Transverse colon (tissue), 4 donors: ENCODE data around the gene PRRT4. TPM values are rescaled to one million over a fixed set of nuclear protein-coding genes. Genes with fewer than 3 reads are reported as not detected.
A peak's percentile ranks its signal among the peaks of the same experiment; 100 is the strongest.

Experiments used
- DNase-seq: peaks from one replicate; pipeline ENCODE4 v3.0.0-alpha.2; 2019
- H3K27ac ChIP-seq, 4 donors: fragments of 200-600 bp; sonication (generic); 2 replicates each; pipeline ENCODE4 v1.5.1; 2016 to 2018; ENCODE audit warnings: inconsistent platforms in 4 of 4
- H3K27me3 ChIP-seq: fragments of 200-600 bp; sonication (generic); 2 replicates; pipeline ENCODE4 v1.5.1; 2017; ENCODE audit warnings: inconsistent platforms
- H3K36me3 ChIP-seq, 4 donors: fragments of 200-600 bp; sonication (generic); 2 replicates each; pipeline ENCODE4 v1.5.1; 2017 to 2019; ENCODE audit warnings: inconsistent platforms in 4 of 4
- H3K4me1 ChIP-seq, 4 donors: fragments of 200-600 bp; sonication (generic); 2 replicates each; pipeline ENCODE4 v1.5.1; 2017 to 2020; ENCODE audit warnings: inconsistent platforms in 4 of 4
- H3K4me3 ChIP-seq, 4 donors: fragments of 200-600 bp; sonication (generic); 1 replicate in 1 of 4; 2 replicates in 3 of 4; pipeline versions ENCODE4 v1.5.1 to v1.6.1; 2017 to 2019; ENCODE audit warnings: inconsistent platforms in 4 of 4
- H3K9me3 ChIP-seq, 2 donors: fragments of 200-600 bp; sonication (generic); 2 replicates each; pipeline ENCODE4 v1.5.1; 2017 to 2019; ENCODE audit warnings: inconsistent platforms in 2 of 2
- EP300 ChIP-seq: sonication (generic); formaldehyde crosslinking; IDR thresholded peaks from one replicate; pipeline ENCODE4 v1.6.1; 2017; ENCODE audit warnings: antibody characterized with exemption, low read depth
- POLR2A ChIP-seq: fragments of 450-650 bp; IDR thresholded peaks from one replicate; pipeline ENCODE4 v1.6.1; 2016; ENCODE audit warnings: antibody characterized with exemption, mild to moderate bottlenecking, moderate library complexity
- POLR2AphosphoS5 ChIP-seq, 3 donors: sonication (generic); formaldehyde crosslinking; IDR thresholded peaks; one replicate each; pipeline ENCODE4 v1.6.1; 2016; ENCODE audit warnings: antibody characterized with exemption in 3 of 3
- WGBS, 2 donors: methylation state at CpG; one replicate each; pipeline ENCODE4 v1.1.5; 2018; ENCODE audit warnings: low coverage in 1 of 2; 5-methylcytosine and 5-hydroxymethylcytosine counted together
- in situ Hi-C, 4 donors: fragments of 200-750 bp; cut with MboI; loops; one replicate each; pipeline versions ENCODE4 v1.15.0 to v1.15.1; 2017; ENCODE audit warnings: low sequenced_read_pairs in 3 of 4, low pct_ligation_motif_present in 1 of 4, low pct_unique_long_range_greater_than_20kb in 1 of 4
- intact Hi-C: fragments of 100-400 bp; cut with DNase I; formaldehyde crosslinking; loops from one replicate; pipeline ENCODE4 v1.15.1; 2023; ENCODE audit warnings: low total_unique reads
- total RNA-seq, 4 donors: library from RNA; depleted of rRNA; stranded (reverse); fragments of >200 nt; gene quantifications; one replicate each; pipeline ENCODE4 v1.1.0, GENCODE V29; 2016
- TF ChIP-seq, protein P1 (sequence below), 5 experiments: fragments of 200-600 bp in 3 of 5; fragments of 450-650 bp in 2 of 5; sonication (generic) in 3 of 5; IDR thresholded peaks; 1 replicate in 2 of 5; 2 replicates in 3 of 5; pipeline ENCODE4 v1.5.1; 2016 to 2017; ENCODE audit warnings: antibody characterized with exemption in 5 of 5, inconsistent platforms in 3 of 5, mild to moderate bottlenecking in 2 of 5, moderate library complexity in 1 of 5

PRRT4 gene
- total RNA-seq: under 1 TPM in 2 of 4 donors, not detected in 2; 0.16 to 0.41 TPM

DNA sequence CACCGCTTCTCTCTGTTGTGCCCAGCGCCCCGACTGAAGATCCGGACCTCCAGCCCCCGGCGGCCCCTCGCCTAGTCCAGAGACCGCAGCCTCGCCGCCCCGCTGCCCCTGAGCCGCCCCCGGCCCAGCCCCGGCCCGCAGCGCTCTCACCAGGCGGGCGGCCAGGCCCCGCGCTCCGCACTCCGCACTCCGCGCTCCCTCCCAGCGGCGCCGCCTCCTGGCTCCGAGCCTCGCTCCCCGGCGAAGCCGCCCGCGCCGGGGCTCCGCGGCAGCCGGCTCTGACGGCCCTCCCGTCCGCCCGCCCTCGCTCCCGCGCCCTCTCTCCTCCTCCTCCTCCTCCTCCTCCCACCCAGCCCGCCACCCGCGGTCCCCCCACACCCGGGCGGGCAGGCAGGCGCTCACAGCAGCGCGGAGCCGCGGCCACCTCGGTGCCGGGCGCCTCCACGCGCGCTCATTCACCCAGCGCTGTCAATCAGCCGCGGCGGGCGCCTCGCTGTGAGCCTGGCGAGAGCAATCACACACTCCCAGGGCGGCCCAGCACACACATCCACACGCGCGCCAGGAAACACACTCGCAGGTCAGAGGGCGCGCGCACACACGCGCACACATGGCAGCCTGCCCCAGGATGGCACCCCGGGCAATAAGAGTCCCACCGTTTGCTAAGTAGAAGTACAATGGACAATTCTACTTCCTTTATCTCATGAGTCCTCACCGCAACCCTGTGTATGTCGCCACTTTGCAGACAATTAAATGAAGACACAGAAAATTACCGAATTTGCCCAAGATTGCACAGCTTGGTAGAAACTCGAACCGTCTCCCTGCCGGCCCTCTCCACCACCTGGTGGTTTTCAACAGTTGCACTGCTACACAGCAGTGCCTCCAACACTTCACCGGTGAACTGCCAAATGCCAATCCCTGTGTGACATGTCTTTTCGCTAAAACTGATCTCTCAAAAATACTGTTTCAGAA lies at the start of gene PRRT4:
Gene PRRT4, minus strand, starts transcription at position 280 of the 969 bp plus-strand sequence.
- H3K27me3 ChIP-seq: peaks cover 67% of the 10 kb centered on the region
- H3K27ac ChIP-seq: no peak within 1 kb of the TSS
- H3K36me3 ChIP-seq: no peaks in the 10 kb centered on the region
- TF ChIP-seq, protein P1, sequence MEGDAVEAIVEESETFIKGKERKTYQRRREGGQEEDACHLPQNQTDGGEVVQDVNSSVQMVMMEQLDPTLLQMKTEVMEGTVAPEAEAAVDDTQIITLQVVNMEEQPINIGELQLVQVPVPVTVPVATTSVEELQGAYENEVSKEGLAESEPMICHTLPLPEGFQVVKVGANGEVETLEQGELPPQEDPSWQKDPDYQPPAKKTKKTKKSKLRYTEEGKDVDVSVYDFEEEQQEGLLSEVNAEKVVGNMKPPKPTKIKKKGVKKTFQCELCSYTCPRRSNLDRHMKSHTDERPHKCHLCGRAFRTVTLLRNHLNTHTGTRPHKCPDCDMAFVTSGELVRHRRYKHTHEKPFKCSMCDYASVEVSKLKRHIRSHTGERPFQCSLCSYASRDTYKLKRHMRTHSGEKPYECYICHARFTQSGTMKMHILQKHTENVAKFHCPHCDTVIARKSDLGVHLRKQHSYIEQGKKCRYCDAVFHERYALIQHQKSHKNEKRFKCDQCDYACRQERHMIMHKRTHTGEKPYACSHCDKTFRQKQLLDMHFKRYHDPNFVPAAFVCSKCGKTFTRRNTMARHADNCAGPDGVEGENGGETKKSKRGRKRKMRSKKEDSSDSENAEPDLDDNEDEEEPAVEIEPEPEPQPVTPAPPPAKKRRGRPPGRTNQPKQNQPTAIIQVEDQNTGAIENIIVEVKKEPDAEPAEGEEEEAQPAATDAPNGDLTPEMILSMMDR (IDR thresholded peaks at IDR 0.05): no peak
- no peak for TF ChIP-seq POLR2AphosphoS5 (IDR thresholded peaks at IDR 0.05)
- TF ChIP-seq POLR2A: no peak
- TF ChIP-seq EP300: no peak
- in situ Hi-C loops: no loop called here
- DNase-seq: peak; percentile 27
- peak within 1 kb of the TSS; percentile 37 to 61 (median 46) for H3K4me3 ChIP-seq
- intact Hi-C loops: no loop called here
- H3K4me1 ChIP-seq: peaks cover 0 to 17% (median 14%) of the 10 kb centered on the region in 4 donors
- H3K9me3 ChIP-seq: no peaks in the 10 kb centered on the region
- WGBS, 2 donors: 7% methylated on average over 24 of the region's 88 CpGs; no CpG with 5 or more reads in 1 of the 2 donors

DNA sequence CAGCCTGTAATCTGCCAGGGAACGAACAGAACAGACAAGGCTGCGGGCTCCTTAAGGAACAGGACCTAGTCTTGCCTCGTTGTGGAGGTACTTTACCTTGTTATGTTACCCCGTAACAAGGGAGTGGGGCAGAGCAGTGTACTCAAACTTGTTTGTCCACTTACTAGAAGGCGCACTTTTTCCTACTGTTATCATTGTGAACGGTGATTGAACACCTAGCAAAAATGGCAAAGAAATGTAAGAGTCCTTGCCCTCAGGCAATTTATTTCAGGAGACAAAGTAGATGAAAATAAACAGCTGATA lies 48.9 kb upstream of the PRRT4 start:
- DNase-seq: no peak
- peak overlapping the region; percentile 43 to 73 (median 63) for H3K4me3 ChIP-seq
- TF ChIP-seq POLR2AphosphoS5 (IDR thresholded peaks at IDR 0.05) (no peak), POLR2A (no peak), EP300 (no peak)
- TF ChIP-seq, protein P1 (IDR thresholded peaks at IDR 0.05): no peak
- intact Hi-C loops (no loop called here), in situ Hi-C loops (no loop called here)
- no peaks in the 10 kb centered on the region for H3K9me3 ChIP-seq
- no peaks in the 10 kb centered on the region for H3K36me3 ChIP-seq
- peaks cover 10 to 40% (median 27%) of the 10 kb centered on the region in 4 donors for H3K4me1 ChIP-seq
- H3K27me3 ChIP-seq: no peaks in the 10 kb centered on the region
- WGBS, 2 donors: 3% methylated on average over 6 of the region's 6 CpGs; no CpG with 5 or more reads in 1 of the 2 donors
- H3K27ac ChIP-seq: peak overlapping the region; percentile 86 to 94 (median 90)

DNA sequence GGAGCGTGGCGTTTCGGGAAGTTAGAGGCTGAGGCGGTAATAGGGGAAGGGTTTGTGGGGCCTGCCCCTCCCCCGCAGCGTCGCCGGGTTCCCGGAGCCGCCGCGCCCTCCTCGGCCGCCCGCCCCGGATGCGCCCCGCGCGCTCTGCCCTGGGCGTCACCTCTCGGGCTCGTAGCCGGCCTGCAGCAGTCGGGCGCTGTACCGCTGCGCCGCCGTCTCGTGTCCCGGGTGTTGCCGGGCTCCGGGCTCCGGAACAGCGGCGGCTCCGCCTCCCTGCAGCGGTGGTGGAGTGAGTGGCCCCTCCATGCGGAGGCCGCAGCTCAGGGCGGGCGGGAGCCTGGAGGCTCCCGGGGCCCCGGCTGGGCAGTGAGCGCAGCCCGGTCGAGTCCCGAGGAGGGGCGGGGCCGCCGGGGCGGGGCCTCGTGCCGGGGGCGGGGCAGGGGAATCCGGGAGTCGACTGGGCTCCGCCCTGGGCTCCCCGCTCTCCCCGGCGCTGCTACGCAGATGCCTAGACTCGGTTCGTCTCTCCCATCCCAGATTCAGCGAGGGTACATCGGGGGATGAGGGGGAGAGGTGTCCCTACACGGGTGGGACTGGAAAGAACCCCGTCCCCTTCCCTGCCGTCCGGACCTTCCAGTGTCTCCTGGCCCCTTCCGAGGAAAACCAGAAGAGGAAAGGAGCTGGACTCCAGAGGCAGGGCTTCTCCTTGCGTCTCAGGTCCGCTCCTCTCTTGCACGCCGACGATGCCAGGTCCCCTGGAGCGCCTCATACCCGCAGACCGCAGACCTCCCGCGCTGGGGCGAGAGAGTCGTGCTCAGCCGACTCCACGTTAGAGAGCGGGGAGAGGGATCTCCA lies 48.3 kb upstream of the PRRT4 start, which contains the start of gene IMPDH1:
Gene IMPDH1, minus strand, starts transcription at position 387 of the 855 bp plus-strand sequence. Its CDS starts 81 bp downstream, at position 306.
- intact Hi-C loops (no loop called here), in situ Hi-C loops (no loop called here)
- DNase-seq: peak; percentile 95
- 1% methylated on average over 37 of the region's 87 CpGs; no CpG with 5 or more reads in 1 of the 2 donors for WGBS, 2 donors
- Histone ChIP-seq H3K27ac (peak within 1 kb of the TSS; percentile 86 to 94 (median 90)), H3K4me3 (peak within 1 kb of the TSS; percentile 43 to 73 (median 63)), H3K27me3 (no peaks in the 10 kb centered on the region), H3K36me3 (no peaks in the 10 kb centered on the region), H3K4me1 (peaks cover 13 to 46% (median 33%) of the 10 kb centered on the region in 4 donors), H3K9me3 (no peaks in the 10 kb centered on the region)
- TF ChIP-seq EP300 (no peak), POLR2AphosphoS5 (IDR thresholded peaks at IDR 0.05) (peak; percentile 30 to 78 (median 74)), POLR2A (peak; percentile 60)

DNA sequence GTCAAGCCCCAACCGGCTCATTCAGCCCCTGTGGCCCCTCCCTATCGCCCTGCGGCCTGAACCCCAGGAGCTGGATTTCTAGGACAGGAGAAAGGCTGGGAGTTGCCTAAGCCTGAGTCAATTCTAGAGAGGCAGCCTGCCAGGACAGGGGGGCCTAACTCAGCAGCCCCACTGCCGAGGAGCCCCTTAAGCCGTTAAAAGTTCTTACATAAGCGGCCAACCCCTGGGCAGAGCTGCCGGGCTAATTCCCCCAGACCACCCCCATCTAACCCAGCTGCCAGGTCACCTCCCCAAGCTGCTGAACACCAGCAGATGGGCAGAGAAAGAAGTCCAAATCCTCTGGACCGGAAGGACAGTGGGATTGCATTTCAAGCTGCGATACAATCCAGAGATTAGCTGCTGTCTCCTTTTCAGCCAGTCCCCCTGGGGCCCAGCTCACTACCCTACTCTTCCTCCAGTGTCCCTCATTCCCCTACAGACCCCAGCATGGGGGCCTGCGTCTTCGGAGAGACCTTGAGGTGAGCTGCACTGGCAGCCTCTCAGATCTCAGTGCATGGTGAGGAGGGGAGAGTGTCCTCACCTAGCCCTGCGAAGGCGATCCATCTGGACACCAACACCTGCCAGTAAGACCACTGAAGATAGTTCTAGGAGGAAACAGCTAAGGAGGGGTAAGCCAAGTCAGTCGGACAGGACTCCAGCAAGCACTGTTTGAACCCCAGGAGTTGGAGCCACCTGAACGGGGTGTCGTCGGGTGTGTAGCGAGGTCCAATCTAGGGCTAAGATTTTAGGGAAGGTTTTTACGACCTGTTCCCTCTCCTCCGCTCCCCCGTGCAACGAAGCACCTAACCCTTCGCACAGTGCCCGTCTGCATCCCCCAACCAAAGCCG lies 47.5 kb upstream of the PRRT4 start:
- intact Hi-C loops: no loop called here

More for the DNA sequence above, 47.5 kb upstream of the PRRT4 start:
- in situ Hi-C loops: no loop called here
- 35% methylated on average over 25 of the region's 25 CpGs; no CpG with 5 or more reads in 1 of the 2 donors for WGBS, 2 donors
- Histone ChIP-seq H3K27me3 (no peaks in the 10 kb centered on the region), H3K9me3 (no peaks in the 10 kb centered on the region), H3K27ac (peak overlapping the region; percentile 86 to 94 (median 90)), H3K36me3 (no peaks in the 10 kb centered on the region), H3K4me1 (peaks cover 20 to 55% (median 42%) of the 10 kb centered on the region in 4 donors), H3K4me3 (peak overlapping the region; percentile 43 to 73 (median 63))
- TF ChIP-seq POLR2A: no peak
- no peak for TF ChIP-seq EP300
- TF ChIP-seq POLR2AphosphoS5 (IDR thresholded peaks at IDR 0.05): no peak
- TF ChIP-seq, protein P1 (IDR thresholded peaks at IDR 0.05): no peak
- no peak for DNase-seq
